GM10248 (cell line): Measurements from ENCODE around the gene DTNBP1.
"Not testable (repeated sequence)": the region's sequence is repeated elsewhere in the genome, so short reads cannot be mapped to it uniquely, and the experiment has no call there.

Experiments
- CTCF ChIA-PET: fragments of 300-600 bp; sonication (Branson Sonifier 250); formaldehyde crosslinking; extraction: SDS; loops from one replicate; lab custom pipeline; 2021; ENCODE audit warnings: antibody characterized with exemption; lab: Yijun Ruan, JAX
- POLR2A ChIA-PET: fragments of 350-650 bp; sonication (Branson Sonifier 250); formaldehyde crosslinking; extraction: SDS; loops from one replicate; lab custom pipeline; 2020; ENCODE audit warnings: antibody characterized with exemption; lab: Yijun Ruan, JAX
- DNase-seq: peaks from one replicate; pipeline ENCODE4 v3.0.0; 2012; ENCODE audit errors: extremely low spot score
- CTCF ChIP-seq: IDR thresholded peaks from 2 replicates; pipeline ENCODE4 v1.5.1; 2012; ENCODE audit warnings: mild to moderate bottlenecking, low read depth; ENCODE audit errors: extremely low read depth, missing control alignments, control extremely low read depth

DTNBP1 gene

DNA sequence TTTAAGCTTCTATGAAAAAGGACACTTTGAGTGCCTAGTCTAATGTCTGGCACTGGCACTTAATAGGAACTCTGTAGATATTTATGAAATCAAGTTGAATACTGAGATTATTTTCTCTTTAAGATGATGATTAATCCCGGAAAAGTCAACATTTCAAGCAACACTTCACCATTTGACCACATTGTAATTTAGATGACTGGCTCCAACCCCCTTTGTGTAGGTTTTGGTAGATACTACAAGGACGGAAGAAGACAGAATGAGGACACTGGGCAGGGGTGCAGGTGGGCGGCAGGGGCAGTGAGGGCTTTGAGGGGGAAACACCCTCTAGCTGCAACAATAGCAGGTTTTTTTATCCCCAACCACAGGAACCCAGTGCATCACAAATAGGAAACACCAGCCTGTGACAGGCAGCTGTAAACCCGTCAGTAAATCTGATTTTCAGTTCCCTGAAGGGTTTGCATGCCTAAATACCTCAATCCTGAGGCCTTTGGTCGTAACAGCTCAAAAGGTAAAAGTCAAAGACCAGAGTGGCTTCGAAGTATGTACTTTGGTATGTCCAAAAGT lies 4.6 kb downstream of the DTNBP1 start:
- no peak for TF ChIP-seq CTCF
- peak; percentile 52 for DNase-seq
- CTCF ChIA-PET: interaction anchor here (0.6 to 2.7 kb wide), 6 partner anchors 10 to 525 kb away, joined by 3 to 9 read pairs (median 4); no protein-coding TSS in a partner anchor
- POLR2A ChIA-PET: no interaction called here

GRCh38 chr6:15657290-15657689 lies 5.5 kb downstream of the DTNBP1 start:
- TF ChIP-seq CTCF: no peak
- no peak for DNase-seq
- POLR2A ChIA-PET: no interaction called here
- CTCF ChIA-PET: interaction anchor here (1.6 kb wide), 1 partner anchor 526 kb away, joined by 5 read pairs; no protein-coding TSS in a partner anchor

GRCh38 chr6:15656145-15656544 lies 6.7 kb downstream of the DTNBP1 start:
- ChIA-PET CTCF (interaction anchor here (1.2 to 1.9 kb wide), 2 partner anchors 8 to 33 kb away, joined by 3 to 5 read pairs; no protein-coding TSS in a partner anchor), POLR2A (no interaction called here)
- no peak for TF ChIP-seq CTCF
- DNase-seq: no peak

DNA sequence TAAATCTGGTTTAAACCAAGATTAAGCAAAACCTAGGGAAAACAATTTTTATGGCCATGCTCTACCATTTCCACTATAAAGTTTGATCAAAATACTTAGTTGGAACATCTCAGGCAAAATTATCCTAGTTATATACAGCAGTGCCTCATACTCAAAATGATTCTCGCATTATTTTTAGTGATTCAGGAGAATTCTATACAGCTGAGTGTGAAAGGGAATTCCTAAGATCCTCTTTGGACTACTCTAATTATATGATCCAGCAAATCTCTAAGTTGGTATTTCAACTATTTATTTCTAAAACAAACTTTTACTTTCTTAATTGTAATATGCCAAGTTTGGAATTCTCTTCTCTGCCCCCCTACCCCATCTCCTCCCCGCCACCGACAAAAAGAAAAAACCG lies 8.6 kb downstream of the DTNBP1 start:
- ChIA-PET CTCF (interaction anchor here (1.5 to 2.1 kb wide), 2 partner anchors 14 to 30 kb away, joined by 3 to 12 read pairs; no protein-coding TSS in a partner anchor), POLR2A (no interaction called here)
- TF ChIP-seq CTCF: no peak
- no peak for DNase-seq

GRCh38 chr6:15653581-15653980 lies 9.2 kb downstream of the DTNBP1 start:
- ChIA-PET CTCF (interaction anchor here (1.0 to 2.1 kb wide), 4 partner anchors 8 to 38 kb away, joined by 3 to 12 read pairs (median 4); no protein-coding TSS in a partner anchor), POLR2A (no interaction called here)
- TF ChIP-seq CTCF: no peak
- DNase-seq: no peak

GRCh38 chr6:15650004-15650559 lies 12.7 kb downstream of the DTNBP1 start:
- POLR2A ChIA-PET, DNase-seq, CTCF ChIA-PET: not testable (repeated sequence)

DNA sequence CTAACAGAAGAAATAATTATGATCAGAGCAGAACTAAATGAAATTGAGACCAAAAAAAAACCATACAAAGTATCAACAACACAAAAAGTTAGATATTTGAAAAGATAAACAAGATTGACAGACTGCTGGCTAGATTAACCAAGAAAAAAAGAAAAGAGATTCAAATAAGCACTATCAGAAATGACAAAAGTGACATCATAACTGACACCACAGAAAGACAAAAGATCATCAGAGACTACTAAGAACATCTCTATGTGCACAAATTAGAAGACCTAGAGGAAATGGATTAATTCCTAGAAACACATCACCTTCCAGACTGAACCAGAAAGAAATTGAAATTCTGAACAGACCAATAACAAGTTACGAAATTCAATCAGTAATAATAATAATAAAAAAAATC lies 17.9 kb downstream of the DTNBP1 start:
- TF ChIP-seq CTCF: no peak
- ChIA-PET CTCF (interaction anchor here (1.0 to 3.2 kb wide), 2 partner anchors 8 to 21 kb away, joined by 3 to 16 read pairs; no protein-coding TSS in a partner anchor), POLR2A (no interaction called here)
- no peak for DNase-seq
